Caco-2 (cell line): Measurements from ENCODE around the gene WFIKKN1. TPM values are rescaled to one million over a fixed set of nuclear protein-coding genes. Genes with fewer than 3 reads are reported as not detected.
A peak's percentile ranks its signal among the peaks of the same experiment; 100 is the strongest.

ENCODE experiments used
- BruUV-seq: library from RNA; stranded (reverse); fragments of 400-500 nt; replicated peaks from 2 replicates; lab custom pipeline; 2021; lab: Mats Ljungman, UMichigan
- CTCF ChIA-PET: fragments of 300-600 bp; sonication (Branson Sonifier 250); formaldehyde crosslinking; loops from one replicate; lab custom pipeline; 2022; ENCODE audit warnings: antibody characterized with exemption; lab: Charles Lee
- POLR2A ChIA-PET: fragments of 300-600 bp; sonication (Branson Sonifier 250); formaldehyde crosslinking; loops from one replicate; lab custom pipeline; 2022; ENCODE audit warnings: antibody characterized with exemption; lab: Charles Lee
- DNase-seq, 2 experiments: peaks; one replicate each; pipeline versions ENCODE4 v3.0.0 to v3.0.0-alpha.2; 2020 to 2022
- H3K27me3 ChIP-seq: replicated peaks from 2 replicates; pipeline ENCODE4 v1.6.0; 2011; ENCODE audit warnings: low read length; ENCODE audit not compliant: control insufficient read depth, insufficient read depth
- H3K36me3 ChIP-seq: 2 replicates; pipeline ENCODE4 v1.5.1; 2011; ENCODE audit warnings: low read length; ENCODE audit not compliant: control insufficient read depth, insufficient read depth
- H3K4me1 ChIP-seq: fragments of 250-450 bp; sonication (Bioruptor Pico); 2 replicates; pipeline ENCODE4 v1.5.1; 2020; ENCODE audit warnings: mild to moderate bottlenecking
- H3K4me3 ChIP-seq: 2 replicates; pipeline ENCODE4 v1.5.1; 2011; ENCODE audit warnings: low read depth, mild to moderate bottlenecking, control low read depth, low read length
- H3K9me3 ChIP-seq: fragments of 250-450 bp; sonication (Bioruptor Pico); 2 replicates; pipeline ENCODE4 v1.5.1; 2020; ENCODE audit warnings: mild to moderate bottlenecking, moderate library complexity
- H3K27ac Mint-ChIP-seq: one replicate; pipeline ENCODE4 v1.8.0; 2022; ENCODE audit warnings: mixed read lengths; ENCODE audit not compliant: unreplicated experiment
- H3K27me3 Mint-ChIP-seq: one replicate; pipeline ENCODE4 v1.8.0; 2022; ENCODE audit warnings: mixed read lengths; ENCODE audit not compliant: insufficient read depth, unreplicated experiment
- H3K36me3 Mint-ChIP-seq: one replicate; pipeline ENCODE4 v1.8.0; 2022; ENCODE audit warnings: mild to moderate bottlenecking, mixed read lengths; ENCODE audit not compliant: insufficient read depth, unreplicated experiment
- H3K4me1 Mint-ChIP-seq: one replicate; pipeline ENCODE4 v1.8.0; 2022; ENCODE audit warnings: low read depth, mixed read lengths; ENCODE audit not compliant: unreplicated experiment
- H3K4me3 Mint-ChIP-seq: one replicate; pipeline ENCODE4 v1.8.0; 2022; ENCODE audit warnings: mild to moderate bottlenecking, moderate library complexity, mixed read lengths; ENCODE audit not compliant: unreplicated experiment
- H3K9me3 Mint-ChIP-seq: one replicate; pipeline ENCODE4 v1.8.0; 2022; ENCODE audit warnings: mixed read lengths; ENCODE audit not compliant: unreplicated experiment
- intact Hi-C: fragments of 100-400 bp; cut with micrococcal nuclease; formaldehyde crosslinking; loops from one replicate; pipeline ENCODE4 v1.10.0; 2022; ENCODE audit not compliant: unreplicated experiment
- total RNA-seq: library from RNA; stranded (reverse); gene quantifications from 2 replicates; pipeline ENCODE4 v1.2.3, GENCODE V29; 2022
- TF ChIP-seq, protein P1 (sequence below), 2 experiments: fragments of 200-600 bp in 1 of 2; IDR thresholded peaks; 1 replicate in 1 of 2; 2 replicates in 1 of 2; pipeline versions ENCODE4 v1.5.1 to v1.8.0; 2011 to 2022; ENCODE audit warnings: antibody characterized with exemption in 1 of 2, control low read depth in 1 of 2, inconsistent platforms in 1 of 2, low read depth in 1 of 2, low read length in 1 of 2, mild to moderate bottlenecking in 1 of 2, moderate library complexity in 1 of 2; ENCODE audit not compliant: insufficient read depth in 1 of 2, severe bottlenecking in 1 of 2, unreplicated experiment in 1 of 2

WFIKKN1 gene
- total RNA-seq, 1 experiment from 2014 or later, result 0.54 TPM

DNA sequence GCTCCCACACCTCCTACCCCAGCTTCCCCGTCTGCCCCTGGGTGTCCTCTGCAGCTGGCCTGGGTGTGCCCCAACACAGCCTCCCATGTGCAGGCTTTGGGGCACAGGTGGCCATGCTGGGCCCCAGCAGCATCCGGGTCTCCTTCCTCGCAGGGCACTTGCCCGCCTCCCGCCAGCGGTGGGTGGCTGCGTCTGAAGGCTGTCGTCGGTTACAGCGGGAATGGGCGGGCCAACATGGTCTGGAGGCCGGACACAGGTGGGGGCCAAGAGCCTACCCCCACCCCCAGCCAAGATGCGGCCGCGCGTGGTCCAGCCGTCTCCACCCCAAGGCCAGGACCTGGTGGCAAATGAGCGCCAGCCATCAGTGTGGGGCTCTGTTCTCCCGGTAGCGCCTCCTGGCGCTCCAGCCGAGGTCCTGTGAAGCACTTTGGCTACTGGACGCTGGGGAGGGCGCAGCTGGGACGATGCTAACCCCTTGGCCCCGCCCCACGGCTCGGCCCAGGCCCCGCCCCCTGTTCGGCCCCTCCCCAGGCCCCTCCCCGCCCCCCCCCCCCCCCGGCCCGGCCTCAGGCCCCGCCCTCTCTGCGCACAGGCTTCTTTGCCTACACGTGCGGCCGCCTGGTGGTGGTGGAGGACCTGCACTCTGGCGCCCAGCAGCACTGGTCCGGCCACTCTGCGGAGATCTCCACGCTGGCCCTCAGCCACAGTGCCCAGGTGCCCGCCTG, 29.8 kb downstream of the WFIKKN1 start:
- no TSS peak for BruUV-seq
- no peaks in the 10 kb centered on the region for H3K4me1 Mint-ChIP-seq
- no peaks in the 10 kb centered on the region for H3K27me3 Mint-ChIP-seq
- Histone ChIP-seq H3K4me1 (no peaks in the 10 kb centered on the region), H3K4me3 (no peak overlapping the region), H3K27me3 (no peaks in the 10 kb centered on the region), H3K9me3 (no peaks in the 10 kb centered on the region), H3K36me3 (no peaks in the 10 kb centered on the region; the same call in 1 of the 2 replicates)
- intact Hi-C loops, result no loop called here
- no peak overlapping the region for H3K4me3 Mint-ChIP-seq
- ChIA-PET CTCF (no interaction called here), POLR2A (no interaction called here)
- TF ChIP-seq, protein P1, sequence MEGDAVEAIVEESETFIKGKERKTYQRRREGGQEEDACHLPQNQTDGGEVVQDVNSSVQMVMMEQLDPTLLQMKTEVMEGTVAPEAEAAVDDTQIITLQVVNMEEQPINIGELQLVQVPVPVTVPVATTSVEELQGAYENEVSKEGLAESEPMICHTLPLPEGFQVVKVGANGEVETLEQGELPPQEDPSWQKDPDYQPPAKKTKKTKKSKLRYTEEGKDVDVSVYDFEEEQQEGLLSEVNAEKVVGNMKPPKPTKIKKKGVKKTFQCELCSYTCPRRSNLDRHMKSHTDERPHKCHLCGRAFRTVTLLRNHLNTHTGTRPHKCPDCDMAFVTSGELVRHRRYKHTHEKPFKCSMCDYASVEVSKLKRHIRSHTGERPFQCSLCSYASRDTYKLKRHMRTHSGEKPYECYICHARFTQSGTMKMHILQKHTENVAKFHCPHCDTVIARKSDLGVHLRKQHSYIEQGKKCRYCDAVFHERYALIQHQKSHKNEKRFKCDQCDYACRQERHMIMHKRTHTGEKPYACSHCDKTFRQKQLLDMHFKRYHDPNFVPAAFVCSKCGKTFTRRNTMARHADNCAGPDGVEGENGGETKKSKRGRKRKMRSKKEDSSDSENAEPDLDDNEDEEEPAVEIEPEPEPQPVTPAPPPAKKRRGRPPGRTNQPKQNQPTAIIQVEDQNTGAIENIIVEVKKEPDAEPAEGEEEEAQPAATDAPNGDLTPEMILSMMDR (IDR thresholded peaks at IDR 0.05; ENCODE audit: insufficient read depth in 1 of 2, low read depth in 1 of 2, low read length in 1 of 2, severe bottlenecking in 1 of 2, unreplicated experiment in 1 of 2), result no peak
- no peaks in the 10 kb centered on the region for H3K9me3 Mint-ChIP-seq
- no peak overlapping the region for H3K27ac Mint-ChIP-seq
- H3K36me3 Mint-ChIP-seq, result no peaks in the 10 kb centered on the region
- peak in 1 of 2 experiments; percentile 51 for DNase-seq

DNA sequence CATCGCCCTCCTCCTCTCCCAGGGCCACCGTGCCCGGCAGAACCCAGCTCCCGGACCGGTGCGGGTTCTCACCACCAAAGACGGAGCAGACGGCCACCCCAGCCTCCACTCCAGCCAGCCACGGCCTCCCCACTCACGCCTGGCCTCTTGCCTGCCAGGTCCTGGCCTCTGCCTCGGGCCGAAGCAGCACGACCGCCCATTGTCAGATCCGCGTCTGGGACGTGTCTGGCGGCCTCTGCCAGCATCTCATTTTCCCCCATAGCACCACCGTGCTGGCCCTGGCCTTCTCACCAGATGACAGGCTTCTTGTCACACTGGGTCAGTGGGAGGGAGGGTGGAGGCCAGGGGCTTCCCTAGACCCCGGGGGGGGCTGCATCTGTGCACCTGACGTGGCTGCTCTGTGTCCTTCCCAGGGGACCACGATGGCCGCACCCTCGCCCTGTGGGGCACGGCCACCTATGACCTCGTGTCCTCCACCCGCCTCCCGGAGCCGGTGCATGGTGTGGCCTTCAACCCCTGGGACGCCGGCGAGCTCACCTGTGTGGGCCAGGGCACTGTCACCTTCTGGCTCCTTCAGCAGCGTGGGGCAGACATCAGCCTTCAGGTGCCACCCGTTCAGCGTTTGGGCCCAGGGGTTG, 30.5 kb downstream of the WFIKKN1 start:
- Histone ChIP-seq H3K4me3 (no peak overlapping the region), H3K4me1 (no peaks in the 10 kb centered on the region), H3K9me3 (no peaks in the 10 kb centered on the region), H3K36me3 (no peaks in the 10 kb centered on the region; the same call in 1 of the 2 replicates), H3K27me3 (no peaks in the 10 kb centered on the region)
- TF ChIP-seq, protein P1 (IDR thresholded peaks at IDR 0.05; ENCODE audit: insufficient read depth in 1 of 2, low read depth in 1 of 2, low read length in 1 of 2, severe bottlenecking in 1 of 2, unreplicated experiment in 1 of 2), result no peak
- H3K9me3 Mint-ChIP-seq, result no peaks in the 10 kb centered on the region
- H3K4me1 Mint-ChIP-seq, result no peaks in the 10 kb centered on the region
- intact Hi-C loops, result no loop called here
- POLR2A ChIA-PET, result no interaction called here
- DNase-seq, result no peak
- H3K36me3 Mint-ChIP-seq, result no peaks in the 10 kb centered on the region
- BruUV-seq, result no TSS peak
- CTCF ChIA-PET, result no interaction called here
- no peak overlapping the region for H3K4me3 Mint-ChIP-seq
- H3K27me3 Mint-ChIP-seq, result no peaks in the 10 kb centered on the region
- H3K27ac Mint-ChIP-seq, result no peak overlapping the region

DNA sequence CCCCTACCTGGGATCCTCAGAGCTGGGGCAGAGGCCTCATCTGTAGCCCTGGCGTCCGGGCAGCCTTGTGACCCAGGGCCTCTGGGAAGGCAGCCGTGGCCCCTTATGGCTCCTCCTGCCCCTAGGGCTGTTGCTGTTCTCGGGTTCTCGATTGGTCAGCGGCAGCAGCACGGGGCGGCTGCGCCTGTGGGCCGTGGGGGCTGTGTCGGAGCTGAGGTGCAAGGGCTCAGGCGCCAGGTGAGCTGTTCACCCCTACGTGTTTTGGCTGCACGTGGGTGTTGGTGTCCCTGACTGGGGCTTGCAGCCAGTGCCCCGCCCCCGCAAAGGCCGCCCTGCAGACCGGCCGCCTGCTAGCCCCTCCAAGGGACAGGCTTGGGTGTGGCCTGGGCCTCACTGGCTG, 31.3 kb downstream of the WFIKKN1 start:
- no peak overlapping the region for H3K4me3 Mint-ChIP-seq
- Histone ChIP-seq H3K4me3 (no peak overlapping the region), H3K36me3 (no peaks in the 10 kb centered on the region; the same call in 1 of the 2 replicates), H3K27me3 (no peaks in the 10 kb centered on the region), H3K4me1 (no peaks in the 10 kb centered on the region), H3K9me3 (no peaks in the 10 kb centered on the region)
- ChIA-PET CTCF (no interaction called here), POLR2A (no interaction called here)
- TF ChIP-seq, protein P1 (IDR thresholded peaks at IDR 0.05; ENCODE audit: insufficient read depth in 1 of 2, low read depth in 1 of 2, low read length in 1 of 2, severe bottlenecking in 1 of 2, unreplicated experiment in 1 of 2), result no peak
- H3K27ac Mint-ChIP-seq, result no peak overlapping the region
- intact Hi-C loops, result no loop called here
- H3K27me3 Mint-ChIP-seq, result no peaks in the 10 kb centered on the region
- no peaks in the 10 kb centered on the region for H3K4me1 Mint-ChIP-seq
- no peak for DNase-seq
- no peaks in the 10 kb centered on the region for H3K36me3 Mint-ChIP-seq
- BruUV-seq, result no TSS peak
- no peaks in the 10 kb centered on the region for H3K9me3 Mint-ChIP-seq
